Esophagus muscularis mucosa (tissue), 3 donors: Measurements from ENCODE around the gene CHRDL2.

ENCODE experiments used
- POLR2AphosphoS5 ChIP-seq, 2 donors: sonication (generic); formaldehyde crosslinking; IDR thresholded peaks; one replicate each; pipeline ENCODE4 v1.6.1; 2017; ENCODE audit warnings: antibody characterized with exemption in 2 of 2
- TF ChIP-seq, protein P1 (sequence below), 3 experiments: fragments of 200-600 bp in 2 of 3; fragments of 450-650 bp in 1 of 3; sonication (generic) in 2 of 3; IDR thresholded peaks; one replicate each; pipeline ENCODE4 v1.5.1; 2017 to 2019; ENCODE audit warnings: antibody characterized with exemption in 3 of 3, mild to moderate bottlenecking in 2 of 3, moderate library complexity in 1 of 3

DNA sequence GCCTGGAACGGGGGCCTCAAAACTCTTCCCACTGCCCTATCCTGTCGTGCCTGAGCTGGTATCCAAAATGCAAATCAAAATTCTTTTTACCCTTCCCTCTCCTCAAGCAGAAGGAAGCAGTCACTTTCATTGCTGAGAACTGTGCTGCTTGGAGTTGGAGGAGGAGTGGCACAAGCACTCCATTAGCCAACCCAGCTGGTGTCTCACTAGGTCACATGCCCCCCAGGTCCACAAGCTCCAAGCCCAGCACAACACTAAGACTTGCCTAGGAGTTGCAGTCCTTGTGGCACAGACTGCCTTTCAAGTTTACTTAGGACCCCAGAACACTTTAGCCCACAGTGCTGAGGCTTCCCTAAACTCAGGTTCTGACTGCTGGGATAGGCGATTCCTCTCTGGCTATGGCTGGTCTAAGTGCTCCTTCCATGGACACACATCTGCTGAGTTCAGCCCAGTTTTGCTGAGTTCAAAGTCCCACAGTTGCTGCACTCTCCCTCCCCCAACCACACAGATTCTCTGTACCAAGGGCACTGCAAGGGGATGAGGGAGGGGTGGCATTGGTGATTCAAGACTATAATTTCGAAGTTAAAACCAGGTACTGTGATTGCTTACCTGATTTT is 68.6 kb downstream of the CHRDL2 start:
- TF ChIP-seq POLR2AphosphoS5 (IDR thresholded peaks at IDR 0.05) = no peak
- TF ChIP-seq, protein P1, sequence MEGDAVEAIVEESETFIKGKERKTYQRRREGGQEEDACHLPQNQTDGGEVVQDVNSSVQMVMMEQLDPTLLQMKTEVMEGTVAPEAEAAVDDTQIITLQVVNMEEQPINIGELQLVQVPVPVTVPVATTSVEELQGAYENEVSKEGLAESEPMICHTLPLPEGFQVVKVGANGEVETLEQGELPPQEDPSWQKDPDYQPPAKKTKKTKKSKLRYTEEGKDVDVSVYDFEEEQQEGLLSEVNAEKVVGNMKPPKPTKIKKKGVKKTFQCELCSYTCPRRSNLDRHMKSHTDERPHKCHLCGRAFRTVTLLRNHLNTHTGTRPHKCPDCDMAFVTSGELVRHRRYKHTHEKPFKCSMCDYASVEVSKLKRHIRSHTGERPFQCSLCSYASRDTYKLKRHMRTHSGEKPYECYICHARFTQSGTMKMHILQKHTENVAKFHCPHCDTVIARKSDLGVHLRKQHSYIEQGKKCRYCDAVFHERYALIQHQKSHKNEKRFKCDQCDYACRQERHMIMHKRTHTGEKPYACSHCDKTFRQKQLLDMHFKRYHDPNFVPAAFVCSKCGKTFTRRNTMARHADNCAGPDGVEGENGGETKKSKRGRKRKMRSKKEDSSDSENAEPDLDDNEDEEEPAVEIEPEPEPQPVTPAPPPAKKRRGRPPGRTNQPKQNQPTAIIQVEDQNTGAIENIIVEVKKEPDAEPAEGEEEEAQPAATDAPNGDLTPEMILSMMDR (IDR thresholded peaks at IDR 0.05) = no peak
